NCI-H524 (cell line): Measurements from ENCODE around the gene NSFL1C.
"Not testable (repeated sequence)": the region's sequence is repeated elsewhere in the genome, so short reads cannot be mapped to it uniquely, and the experiment has no call there.

ENCODE experiments used
- DNase-seq, 2 experiments: peaks; one replicate each; lab custom pipeline; 2025; lab: John Stamatoyannopoulos, UW

Gene NSFL1C

GRCh38 chr20:1466211-1467081, at the start of gene NSFL1C:
Gene NSFL1C, minus strand, starts transcription at chr20:1466849. Its CDS starts 25 bp downstream, at chr20:1466824.
- DNase-seq: peak; percentile 90 to 94

- no peak for DNase-seq
Observed at GRCh38 chr20:1513801-1514200, 47.2 kb upstream of the NSFL1C start.

- peak in 1 of 2 experiments; percentile 9 for DNase-seq
Observed at GRCh38 chr20:1509237-1509636, 42.6 kb upstream of the NSFL1C start.

- no peak for DNase-seq
Observed at GRCh38 chr20:1508574-1508973, 41.9 kb upstream of the NSFL1C start.

GRCh38 chr20:1507276-1507675, 40.6 kb upstream of the NSFL1C start:
- peak; percentile 16 to 20 for DNase-seq

GRCh38 chr20:1505871-1506270, 39.2 kb upstream of the NSFL1C start:
- DNase-seq: no peak

- no peak for DNase-seq
Observed at GRCh38 chr20:1505361-1505760, 38.7 kb upstream of the NSFL1C start.

- DNase-seq: peak; percentile 77 to 90
Observed at GRCh38 chr20:1503564-1504227, 37.0 kb upstream of the NSFL1C start.

GRCh38 chr20:1500496-1500895, 33.8 kb upstream of the NSFL1C start:
- DNase-seq: no peak

- DNase-seq: no peak
Observed at GRCh38 chr20:1499528-1500420, 33.1 kb upstream of the NSFL1C start.

GRCh38 chr20:1497371-1497770, 30.7 kb upstream of the NSFL1C start:
- not testable (repeated sequence) for DNase-seq

- DNase-seq: no peak
Observed at GRCh38 chr20:1496930-1497329, 30.3 kb upstream of the NSFL1C start.

- DNase-seq: peak in 1 of 2 experiments; percentile 9
Observed at GRCh38 chr20:1494436-1494835, 27.8 kb upstream of the NSFL1C start.

- no peak for DNase-seq
Observed at GRCh38 chr20:1493536-1493935, 26.9 kb upstream of the NSFL1C start.

GRCh38 chr20:1491860-1492642, 25.4 kb upstream of the NSFL1C start:
- DNase-seq: no peak

- DNase-seq: no peak
Observed at GRCh38 chr20:1491281-1491840, 24.7 kb upstream of the NSFL1C start, which contains the start of gene SIRPB2. Gene SIRPB2, minus strand, starts transcription at chr20:1491420. Its CDS starts 61 bp downstream, at chr20:1491359.

- DNase-seq: no peak
Observed at GRCh38 chr20:1490643-1491195, 24.1 kb upstream of the NSFL1C start.

GRCh38 chr20:1489764-1490436, 23.3 kb upstream of the NSFL1C start:
- no peak for DNase-seq

- DNase-seq: no peak
Observed at GRCh38 chr20:1489325-1489724, 22.7 kb upstream of the NSFL1C start.

- no peak for DNase-seq
Observed at GRCh38 chr20:1486566-1486965, 19.9 kb upstream of the NSFL1C start.
